GM23338 (cell line): ENCODE measurements around the gene CYP11A1. TPM values are rescaled to one million over a fixed set of nuclear protein-coding genes. Genes with fewer than 3 reads are reported as not detected.

Experiments used
- ATAC-seq: fragments of 200-7000 bp; cut with Tn5 transposase; 3 replicates; pipeline ENCODE4 v1.9.1; 2020
- DNase-seq: peaks from one replicate; pipeline ENCODE4 v3.0.0-alpha.2; 2015; ENCODE audit warnings: low spot score
- H2AFZ ChIP-seq: fragments of 200-600 bp; sonication (generic); 2 replicates; pipeline ENCODE4 v1.8.0; 2016; ENCODE audit warnings: antibody characterized with exemption, mild to moderate bottlenecking, moderate library complexity
- H3F3A ChIP-seq: fragments of 200-600 bp; sonication (generic); replicated peaks from 2 replicates; pipeline ENCODE4 v1.8.0; 2017; ENCODE audit warnings: antibody characterized with exemption, mixed run types, low read depth
- H3K27ac ChIP-seq: fragments of 200-600 bp; sonication (generic); 2 replicates; pipeline ENCODE4 v1.6.1; 2016; ENCODE audit warnings: low read depth
- H3K27me3 ChIP-seq: fragments of 200-600 bp; sonication (generic); 2 replicates; pipeline ENCODE4 v1.8.0; 2016; ENCODE audit warnings: mild to moderate bottlenecking, mixed run types, moderate library complexity; ENCODE audit not compliant: insufficient read depth
- H3K36me3 ChIP-seq: fragments of 200-600 bp; sonication (generic); 2 replicates; pipeline ENCODE4 v1.8.0; 2016; ENCODE audit warnings: mild to moderate bottlenecking; ENCODE audit not compliant: insufficient read depth
- H3K4me1 ChIP-seq: fragments of 200-600 bp; sonication (generic); 2 replicates; pipeline ENCODE4 v1.8.0; 2016; ENCODE audit warnings: mild to moderate bottlenecking, moderate library complexity; ENCODE audit not compliant: insufficient read depth
- H3K4me2 ChIP-seq: fragments of 200-600 bp; sonication (generic); 2 replicates; pipeline ENCODE4 v1.7.1; 2017; ENCODE audit warnings: mixed run types
- H3K4me3 ChIP-seq: fragments of 200-600 bp; sonication (generic); 2 replicates; pipeline ENCODE4 v1.6.1; 2016; ENCODE audit warnings: mixed run types
- H3K79me2 ChIP-seq: fragments of 200-600 bp; sonication (generic); replicated peaks from 2 replicates; pipeline ENCODE4 v1.8.0; 2017; ENCODE audit warnings: mild to moderate bottlenecking; ENCODE audit not compliant: insufficient read depth
- H3K9me2 ChIP-seq: fragments of 200-600 bp; sonication (generic); 2 replicates; pipeline ENCODE4 v1.8.0; 2017; ENCODE audit not compliant: insufficient read depth
- H4K20me1 ChIP-seq: fragments of 200-600 bp; sonication (generic); replicated peaks from 2 replicates; pipeline ENCODE4 v1.8.0; 2017; ENCODE audit warnings: mild to moderate bottlenecking; ENCODE audit not compliant: insufficient read depth
- H3K27ac Mint-ChIP-seq: 2 replicates; pipeline ENCODE4 v1.8.0; 2020; ENCODE audit warnings: inconsistent platforms, mild to moderate bottlenecking, moderate library complexity, mixed read lengths
- H3K27me3 Mint-ChIP-seq: 3 replicates; pipeline ENCODE4 v1.8.0; 2022; ENCODE audit warnings: low read depth, mild to moderate bottlenecking, moderate library complexity, mixed read lengths, inconsistent platforms; ENCODE audit not compliant: insufficient read depth, poor library complexity
- H3K36me3 Mint-ChIP-seq: 3 replicates; pipeline ENCODE4 v1.8.0; 2021; ENCODE audit warnings: low read depth, mild to moderate bottlenecking, inconsistent platforms, moderate library complexity, mixed read lengths
- H3K4me1 Mint-ChIP-seq: 3 replicates; pipeline ENCODE4 v1.8.0; 2020; ENCODE audit warnings: mild to moderate bottlenecking, inconsistent platforms, mixed read lengths
- H3K4me3 Mint-ChIP-seq: 3 replicates; pipeline ENCODE4 v1.8.0; 2021; ENCODE audit warnings: moderate library complexity, mild to moderate bottlenecking, inconsistent platforms, mixed read lengths
- H3K9me3 Mint-ChIP-seq: 3 replicates; pipeline ENCODE4 v1.8.0; 2020; ENCODE audit warnings: moderate library complexity, mild to moderate bottlenecking, inconsistent platforms, mixed read lengths
- CREB1 ChIP-seq: fragments of 250-450 bp; sonication (Bioruptor Pico); IDR thresholded peaks from 2 replicates; pipeline ENCODE4 v1.5.0; 2020; ENCODE audit warnings: low read depth, mild to moderate bottlenecking, moderate library complexity
- EZH2phosphoT487 ChIP-seq: fragments of 200-600 bp; sonication (generic); IDR thresholded peaks from one replicate; pipeline ENCODE4 v1.8.1; 2018; ENCODE audit warnings: antibody characterized with exemption; ENCODE audit not compliant: unreplicated experiment
- JUNB ChIP-seq: IDR thresholded peaks from one replicate; pipeline ENCODE4 v1.6.1; 2016; ENCODE audit warnings: antibody characterized with exemption; ENCODE audit not compliant: unreplicated experiment
- NANOG ChIP-seq: IDR thresholded peaks from 2 replicates; pipeline ENCODE4 v1.6.1; 2016; ENCODE audit warnings: antibody characterized with exemption, borderline replicate concordance
- POLR2AphosphoS5 ChIP-seq: IDR thresholded peaks from 2 replicates; pipeline ENCODE4 v1.6.1; 2016; ENCODE audit warnings: antibody characterized with exemption, low read depth
- STAT1 ChIP-seq: IDR thresholded peaks from one replicate; pipeline ENCODE4 v1.6.1; 2016; ENCODE audit warnings: antibody characterized with exemption; ENCODE audit not compliant: unreplicated experiment
- ZNF114 ChIP-seq: fragments of 250-450 bp; sonication (Bioruptor Pico); IDR thresholded peaks from 2 replicates; pipeline ENCODE4 v1.5.0; 2020; ENCODE audit warnings: mild to moderate bottlenecking, moderate library complexity
- polyA plus RNA-seq: library from polyadenylated mRNA; unstranded; fragments of >200 nt; fragmentation: Nextera tagmentation; extraction: Ambion mirVana; gene quantifications from 2 replicates; pipeline ENCODE4 v1.2.1, GENCODE V29; 2016
- total RNA-seq: library from RNA; depleted of rRNA; stranded (reverse); fragments of >200 nt; shearing (Covaris generic); gene quantifications from 2 replicates; pipeline ENCODE4 v1.2.3, GENCODE V29; 2014
- TF ChIP-seq, protein P1 (sequence below): fragments of 250-450 bp; sonication (Bioruptor Pico); IDR thresholded peaks from 2 replicates; pipeline ENCODE4 v1.5.0; 2020; ENCODE audit warnings: mild to moderate bottlenecking, moderate library complexity
- TF ChIP-seq, protein P2 (sequence below): IDR thresholded peaks from 2 replicates; pipeline ENCODE4 v1.6.1; 2016; ENCODE audit warnings: antibody characterized with exemption
- TF ChIP-seq, protein P3 (sequence below): IDR thresholded peaks from one replicate; pipeline ENCODE4 v1.6.1; 2018; ENCODE audit warnings: antibody characterized with exemption; ENCODE audit not compliant: unreplicated experiment
- TF ChIP-seq, protein P4 (sequence below), 2 experiments: fragments of 200-600 bp in 1 of 2; sonication (generic) in 1 of 2; conservative IDR thresholded peaks; 2 replicates each; pipeline versions ENCODE4 v1.5.1 to v1.6.1; 2016 to 2017; ENCODE audit warnings: antibody characterized with exemption in 2 of 2, low read depth in 2 of 2, mild to moderate bottlenecking in 2 of 2, moderate library complexity in 1 of 2

Gene CYP11A1
- total and polyA plus RNA-seq, 2 experiments from 2014 or later = 1.2 to 1.7 TPM

DNA sequence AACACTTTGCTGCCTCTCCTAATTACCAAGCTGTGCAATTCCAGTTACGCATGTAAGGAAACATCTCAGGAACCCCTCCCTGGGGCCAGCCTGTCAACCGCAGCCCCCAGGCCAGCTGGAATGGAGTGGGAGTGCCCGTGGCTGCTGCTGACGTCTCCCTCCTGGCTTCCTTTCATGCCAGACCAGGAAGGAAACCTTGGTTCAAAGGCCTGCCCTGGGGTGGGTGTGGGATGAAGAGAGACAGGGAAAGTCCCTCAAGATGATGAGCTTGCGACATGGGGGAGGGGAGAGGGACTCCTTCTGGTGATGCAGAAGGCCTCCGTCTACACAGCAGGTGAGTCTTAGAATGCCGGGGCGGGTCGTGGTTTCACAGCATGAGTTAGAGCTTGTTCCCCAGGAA, 11.4 kb upstream of the CYP11A1 start:
- no peaks in the 10 kb centered on the region for H3K36me3 Mint-ChIP-seq
- H3K79me2 ChIP-seq = no peaks in the 10 kb centered on the region
- H3K36me3 ChIP-seq = no peaks in the 10 kb centered on the region
- ATAC-seq = no peak
- no peak overlapping the region for H3K4me3 Mint-ChIP-seq
- H3K4me3 ChIP-seq = no peak overlapping the region
- no peaks in the 10 kb centered on the region for H3K27me3 ChIP-seq
- no peak for DNase-seq
- H3K4me2 ChIP-seq = no peak overlapping the region
- H3K27ac Mint-ChIP-seq = no peak overlapping the region
- H3K27me3 Mint-ChIP-seq = peaks cover 11% of the 10 kb centered on the region
- H3F3A ChIP-seq = no peaks in the 10 kb centered on the region; the same call in 1 of the 2 replicates
- no peak overlapping the region for H3K27ac ChIP-seq
- TF ChIP-seq CREB1 (CRISPR knock-in tag) = no peak
- TF ChIP-seq NANOG = no peak
- no peak for TF ChIP-seq POLR2AphosphoS5
- TF ChIP-seq, protein P1, sequence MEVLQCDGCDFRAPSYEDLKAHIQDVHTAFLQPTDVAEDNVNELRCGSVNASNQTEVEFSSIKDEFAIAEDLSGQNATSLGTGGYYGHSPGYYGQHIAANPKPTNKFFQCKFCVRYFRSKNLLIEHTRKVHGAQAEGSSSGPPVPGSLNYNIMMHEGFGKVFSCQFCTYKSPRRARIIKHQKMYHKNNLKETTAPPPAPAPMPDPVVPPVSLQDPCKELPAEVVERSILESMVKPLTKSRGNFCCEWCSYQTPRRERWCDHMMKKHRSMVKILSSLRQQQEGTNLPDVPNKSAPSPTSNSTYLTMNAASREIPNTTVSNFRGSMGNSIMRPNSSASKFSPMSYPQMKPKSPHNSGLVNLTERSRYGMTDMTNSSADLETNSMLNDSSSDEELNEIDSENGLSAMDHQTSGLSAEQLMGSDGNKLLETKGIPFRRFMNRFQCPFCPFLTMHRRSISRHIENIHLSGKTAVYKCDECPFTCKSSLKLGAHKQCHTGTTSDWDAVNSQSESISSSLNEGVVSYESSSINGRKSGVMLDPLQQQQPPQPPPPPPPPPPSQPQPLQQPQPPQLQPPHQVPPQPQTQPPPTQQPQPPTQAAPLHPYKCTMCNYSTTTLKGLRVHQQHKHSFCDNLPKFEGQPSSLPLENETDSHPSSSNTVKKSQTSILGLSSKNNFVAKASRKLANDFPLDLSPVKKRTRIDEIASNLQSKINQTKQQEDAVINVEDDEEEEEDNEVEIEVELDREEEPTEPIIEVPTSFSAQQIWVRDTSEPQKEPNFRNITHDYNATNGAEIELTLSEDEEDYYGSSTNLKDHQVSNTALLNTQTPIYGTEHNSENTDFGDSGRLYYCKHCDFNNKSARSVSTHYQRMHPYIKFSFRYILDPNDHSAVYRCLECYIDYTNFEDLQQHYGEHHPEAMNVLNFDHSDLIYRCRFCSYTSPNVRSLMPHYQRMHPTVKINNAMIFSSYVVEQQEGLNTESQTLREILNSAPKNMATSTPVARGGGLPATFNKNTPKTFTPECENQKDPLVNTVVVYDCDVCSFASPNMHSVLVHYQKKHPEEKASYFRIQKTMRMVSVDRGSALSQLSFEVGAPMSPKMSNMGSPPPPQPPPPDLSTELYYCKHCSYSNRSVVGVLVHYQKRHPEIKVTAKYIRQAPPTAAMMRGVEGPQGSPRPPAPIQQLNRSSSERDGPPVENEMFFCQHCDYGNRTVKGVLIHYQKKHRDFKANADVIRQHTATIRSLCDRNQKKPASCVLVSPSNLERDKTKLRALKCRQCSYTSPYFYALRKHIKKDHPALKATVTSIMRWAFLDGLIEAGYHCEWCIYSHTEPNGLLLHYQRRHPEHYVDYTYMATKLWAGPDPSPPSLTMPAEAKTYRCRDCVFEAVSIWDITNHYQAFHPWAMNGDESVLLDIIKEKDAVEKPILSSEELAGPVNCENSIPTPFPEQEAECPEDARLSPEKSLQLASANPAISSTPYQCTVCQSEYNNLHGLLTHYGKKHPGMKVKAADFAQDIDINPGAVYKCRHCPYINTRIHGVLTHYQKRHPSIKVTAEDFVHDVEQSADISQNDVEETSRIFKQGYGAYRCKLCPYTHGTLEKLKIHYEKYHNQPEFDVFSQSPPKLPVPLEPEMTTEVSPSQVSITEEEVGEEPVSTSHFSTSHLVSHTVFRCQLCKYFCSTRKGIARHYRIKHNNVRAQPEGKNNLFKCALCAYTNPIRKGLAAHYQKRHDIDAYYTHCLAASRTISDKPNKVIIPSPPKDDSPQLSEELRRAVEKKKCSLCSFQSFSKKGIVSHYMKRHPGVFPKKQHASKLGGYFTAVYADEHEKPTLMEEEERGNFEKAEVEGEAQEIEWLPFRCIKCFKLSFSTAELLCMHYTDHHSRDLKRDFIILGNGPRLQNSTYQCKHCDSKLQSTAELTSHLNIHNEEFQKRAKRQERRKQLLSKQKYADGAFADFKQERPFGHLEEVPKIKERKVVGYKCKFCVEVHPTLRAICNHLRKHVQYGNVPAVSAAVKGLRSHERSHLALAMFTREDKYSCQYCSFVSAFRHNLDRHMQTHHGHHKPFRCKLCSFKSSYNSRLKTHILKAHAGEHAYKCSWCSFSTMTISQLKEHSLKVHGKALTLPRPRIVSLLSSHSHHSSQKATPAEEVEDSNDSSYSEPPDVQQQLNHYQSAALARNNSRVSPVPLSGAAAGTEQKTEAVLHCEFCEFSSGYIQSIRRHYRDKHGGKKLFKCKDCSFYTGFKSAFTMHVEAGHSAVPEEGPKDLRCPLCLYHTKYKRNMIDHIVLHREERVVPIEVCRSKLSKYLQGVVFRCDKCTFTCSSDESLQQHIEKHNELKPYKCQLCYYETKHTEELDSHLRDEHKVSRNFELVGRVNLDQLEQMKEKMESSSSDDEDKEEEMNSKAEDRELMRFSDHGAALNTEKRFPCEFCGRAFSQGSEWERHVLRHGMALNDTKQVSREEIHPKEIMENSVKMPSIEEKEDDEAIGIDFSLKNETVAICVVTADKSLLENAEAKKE (CRISPR knock-in tag) = no peak
- no peak for TF ChIP-seq EZH2phosphoT487
- TF ChIP-seq, protein P2, sequence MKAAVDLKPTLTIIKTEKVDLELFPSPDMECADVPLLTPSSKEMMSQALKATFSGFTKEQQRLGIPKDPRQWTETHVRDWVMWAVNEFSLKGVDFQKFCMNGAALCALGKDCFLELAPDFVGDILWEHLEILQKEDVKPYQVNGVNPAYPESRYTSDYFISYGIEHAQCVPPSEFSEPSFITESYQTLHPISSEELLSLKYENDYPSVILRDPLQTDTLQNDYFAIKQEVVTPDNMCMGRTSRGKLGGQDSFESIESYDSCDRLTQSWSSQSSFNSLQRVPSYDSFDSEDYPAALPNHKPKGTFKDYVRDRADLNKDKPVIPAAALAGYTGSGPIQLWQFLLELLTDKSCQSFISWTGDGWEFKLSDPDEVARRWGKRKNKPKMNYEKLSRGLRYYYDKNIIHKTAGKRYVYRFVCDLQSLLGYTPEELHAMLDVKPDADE = no peak
- TF ChIP-seq, protein P3, sequence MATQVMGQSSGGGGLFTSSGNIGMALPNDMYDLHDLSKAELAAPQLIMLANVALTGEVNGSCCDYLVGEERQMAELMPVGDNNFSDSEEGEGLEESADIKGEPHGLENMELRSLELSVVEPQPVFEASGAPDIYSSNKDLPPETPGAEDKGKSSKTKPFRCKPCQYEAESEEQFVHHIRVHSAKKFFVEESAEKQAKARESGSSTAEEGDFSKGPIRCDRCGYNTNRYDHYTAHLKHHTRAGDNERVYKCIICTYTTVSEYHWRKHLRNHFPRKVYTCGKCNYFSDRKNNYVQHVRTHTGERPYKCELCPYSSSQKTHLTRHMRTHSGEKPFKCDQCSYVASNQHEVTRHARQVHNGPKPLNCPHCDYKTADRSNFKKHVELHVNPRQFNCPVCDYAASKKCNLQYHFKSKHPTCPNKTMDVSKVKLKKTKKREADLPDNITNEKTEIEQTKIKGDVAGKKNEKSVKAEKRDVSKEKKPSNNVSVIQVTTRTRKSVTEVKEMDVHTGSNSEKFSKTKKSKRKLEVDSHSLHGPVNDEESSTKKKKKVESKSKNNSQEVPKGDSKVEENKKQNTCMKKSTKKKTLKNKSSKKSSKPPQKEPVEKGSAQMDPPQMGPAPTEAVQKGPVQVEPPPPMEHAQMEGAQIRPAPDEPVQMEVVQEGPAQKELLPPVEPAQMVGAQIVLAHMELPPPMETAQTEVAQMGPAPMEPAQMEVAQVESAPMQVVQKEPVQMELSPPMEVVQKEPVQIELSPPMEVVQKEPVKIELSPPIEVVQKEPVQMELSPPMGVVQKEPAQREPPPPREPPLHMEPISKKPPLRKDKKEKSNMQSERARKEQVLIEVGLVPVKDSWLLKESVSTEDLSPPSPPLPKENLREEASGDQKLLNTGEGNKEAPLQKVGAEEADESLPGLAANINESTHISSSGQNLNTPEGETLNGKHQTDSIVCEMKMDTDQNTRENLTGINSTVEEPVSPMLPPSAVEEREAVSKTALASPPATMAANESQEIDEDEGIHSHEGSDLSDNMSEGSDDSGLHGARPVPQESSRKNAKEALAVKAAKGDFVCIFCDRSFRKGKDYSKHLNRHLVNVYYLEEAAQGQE = no peak
- TF ChIP-seq JUNB = no peak
- no peak for TF ChIP-seq STAT1
- TF ChIP-seq, protein P4, sequence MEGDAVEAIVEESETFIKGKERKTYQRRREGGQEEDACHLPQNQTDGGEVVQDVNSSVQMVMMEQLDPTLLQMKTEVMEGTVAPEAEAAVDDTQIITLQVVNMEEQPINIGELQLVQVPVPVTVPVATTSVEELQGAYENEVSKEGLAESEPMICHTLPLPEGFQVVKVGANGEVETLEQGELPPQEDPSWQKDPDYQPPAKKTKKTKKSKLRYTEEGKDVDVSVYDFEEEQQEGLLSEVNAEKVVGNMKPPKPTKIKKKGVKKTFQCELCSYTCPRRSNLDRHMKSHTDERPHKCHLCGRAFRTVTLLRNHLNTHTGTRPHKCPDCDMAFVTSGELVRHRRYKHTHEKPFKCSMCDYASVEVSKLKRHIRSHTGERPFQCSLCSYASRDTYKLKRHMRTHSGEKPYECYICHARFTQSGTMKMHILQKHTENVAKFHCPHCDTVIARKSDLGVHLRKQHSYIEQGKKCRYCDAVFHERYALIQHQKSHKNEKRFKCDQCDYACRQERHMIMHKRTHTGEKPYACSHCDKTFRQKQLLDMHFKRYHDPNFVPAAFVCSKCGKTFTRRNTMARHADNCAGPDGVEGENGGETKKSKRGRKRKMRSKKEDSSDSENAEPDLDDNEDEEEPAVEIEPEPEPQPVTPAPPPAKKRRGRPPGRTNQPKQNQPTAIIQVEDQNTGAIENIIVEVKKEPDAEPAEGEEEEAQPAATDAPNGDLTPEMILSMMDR (conservative IDR thresholded peaks at IDR 0.05; ENCODE audit: low read depth in 2 of 2) = no peak
- no peak for TF ChIP-seq ZNF114
- no peaks in the 10 kb centered on the region for H3K9me3 Mint-ChIP-seq
- H3K9me2 ChIP-seq = no peaks in the 10 kb centered on the region
- peaks cover 5% of the 10 kb centered on the region; the same call in 1 of the 2 replicates for H3K4me1 ChIP-seq
- H3K4me1 Mint-ChIP-seq = peaks cover 15% of the 10 kb centered on the region
- H2AFZ ChIP-seq = no peak overlapping the region
- no peaks in the 10 kb centered on the region for H4K20me1 ChIP-seq
